Keratinocyte (primary cell): ENCODE results near the gene OPN4. TPM values are rescaled to one million over a fixed set of nuclear protein-coding genes. Genes with fewer than 3 reads are reported as not detected.

Experiments used
- DNase-seq: peaks from one replicate; pipeline ENCODE4 v3.0.0-alpha.2; 2011; ENCODE audit warnings: low read depth, missing footprints, low spot score
- FAIRE-seq: peaks from 2 replicates; lab custom pipeline; 2011; peaks lifted over from hg19 to GRCh38; lab: Jason Lieb, UNC
- H2AFZ ChIP-seq: 2 replicates; pipeline ENCODE4 v1.6.0; 2012; ENCODE audit warnings: low read length, control low read depth, inconsistent platforms; ENCODE audit not compliant: control insufficient read depth
- H3K27ac ChIP-seq: 2 replicates; pipeline ENCODE4 v1.5.1; 2011; ENCODE audit warnings: low read length; ENCODE audit not compliant: control insufficient read depth, insufficient read depth
- H3K27me3 ChIP-seq: 3 replicates; pipeline ENCODE4 v1.6.0; 2011; ENCODE audit warnings: low read length; ENCODE audit not compliant: control insufficient read depth, insufficient read depth; ENCODE audit errors: extremely low read depth
- H3K36me3 ChIP-seq, 2 experiments: 2 replicates in 1 of 2; 3 replicates in 1 of 2; pipeline ENCODE4 v1.5.1; 2011; ENCODE audit warnings: low read length in 2 of 2, mild to moderate bottlenecking in 1 of 2; ENCODE audit not compliant: control insufficient read depth in 2 of 2, insufficient read depth in 2 of 2; ENCODE audit errors: extremely low read depth in 1 of 2
- H3K4me1 ChIP-seq: 3 replicates; pipeline ENCODE4 v1.5.1; 2011; ENCODE audit warnings: low read length; ENCODE audit not compliant: control insufficient read depth, insufficient read depth; ENCODE audit errors: extremely low read depth
- H3K4me2 ChIP-seq: 3 replicates; pipeline ENCODE4 v1.6.0; 2011; ENCODE audit warnings: low read depth, low read length; ENCODE audit not compliant: control insufficient read depth, insufficient read depth; ENCODE audit errors: extremely low read depth
- H3K4me3 ChIP-seq, 3 experiments: fragments of 200-600 bp in 1 of 3; sonication (generic) in 1 of 3; 2 replicates in 2 of 3; 3 replicates in 1 of 3; pipeline ENCODE4 v1.5.1; 2011 to 2016; ENCODE audit warnings: low read length in 3 of 3, mild to moderate bottlenecking in 3 of 3, control low read depth in 2 of 3, inconsistent platforms in 1 of 3, low read depth in 1 of 3, mixed read lengths in 1 of 3, mixed run types in 1 of 3, moderate library complexity in 1 of 3; ENCODE audit not compliant: control insufficient read depth in 2 of 3, insufficient read depth in 2 of 3; ENCODE audit errors: extremely low read depth in 1 of 3
- H3K79me2 ChIP-seq: 2 replicates; pipeline ENCODE4 v1.6.0; 2012; ENCODE audit warnings: low read length; ENCODE audit not compliant: control insufficient read depth, insufficient read depth
- H3K9ac ChIP-seq: 3 replicates; pipeline ENCODE4 v1.6.0; 2011; ENCODE audit warnings: low read length; ENCODE audit not compliant: control insufficient read depth, insufficient read depth; ENCODE audit errors: extremely low read depth
- H3K9me1 ChIP-seq: 3 replicates; pipeline ENCODE4 v1.6.0; 2011; ENCODE audit warnings: low read length; ENCODE audit not compliant: control insufficient read depth, insufficient read depth; ENCODE audit errors: extremely low read depth
- H3K9me3 ChIP-seq: 2 replicates; pipeline ENCODE4 v1.5.1; 2012; ENCODE audit warnings: low read depth, low read length; ENCODE audit not compliant: control insufficient read depth
- H4K20me1 ChIP-seq: 3 replicates; pipeline ENCODE4 v1.6.0; 2011; ENCODE audit warnings: low read length; ENCODE audit not compliant: control insufficient read depth, insufficient read depth; ENCODE audit errors: extremely low read depth
- CTCF ChIP-seq, 3 experiments: IDR thresholded peaks in 1 of 3; conservative IDR thresholded peaks in 1 of 3; optimal IDR thresholded peaks in 1 of 3; 2 replicates in 2 of 3; 3 replicates in 1 of 3; pipeline versions ENCODE3 to v1.5.1; 2011; ENCODE audit warnings: low read length in 3 of 3, mild to moderate bottlenecking in 3 of 3, moderate library complexity in 2 of 3, control low read depth in 1 of 3, inconsistent platforms in 1 of 3; ENCODE audit not compliant: insufficient read depth in 2 of 3; ENCODE audit errors: extremely low read depth in 1 of 3
- EZH2 ChIP-seq: IDR thresholded peaks from one replicate; pipeline ENCODE4 v1.6.1; 2012; ENCODE audit warnings: inconsistent platforms, mild to moderate bottlenecking, low read length, moderate library complexity
- dilution Hi-C: fragments of 300-500 bp; cut with MboI; formaldehyde crosslinking; loops from one replicate; pipeline ENCODE4 v1.7.0; 2020; ENCODE audit warnings: low sequenced_read_pairs; ENCODE audit not compliant: extremely low pct_ligation_motif_present
- polyA plus RNA-seq, 5 experiments: library from polyadenylated mRNA; depleted of rRNA in 3 of 5; stranded (reverse) in 3 of 5; stranded (forward) in 1 of 5; unstranded in 1 of 5; fragments of >200 nt; gene quantifications; 1 replicate in 1 of 5; 2 replicates in 3 of 5; 3 replicates in 1 of 5; pipeline versions ENCODE4 v1.2.1 to v1.2.3, GENCODE V29; 2011 to 2012; ENCODE audit warnings: missing spikeins in 2 of 5, low read depth in 1 of 5, low replicate concordance in 1 of 5

Gene OPN4
- polyA plus RNA-seq, 1 donor (not counting 4 experiments of a cell fraction or from before 2014, with no cell fraction given): not detected

GRCh38 chr10:86685416-86685815 is 31.1 kb downstream of the OPN4 start:
- TF ChIP-seq CTCF (optimal IDR thresholded peaks at IDR 0.05 in 1 of 3, IDR thresholded peaks at IDR 0.05 in 1 of 3, conservative IDR thresholded peaks at IDR 0.05 in 1 of 3; ENCODE audit: extremely low read depth in 1 of 3, insufficient read depth in 2 of 3, low read length in 3 of 3): no peak
- TF ChIP-seq EZH2: no peak
- H3K4me3 ChIP-seq: no peak overlapping the region
- DNase-seq (no peak), FAIRE-seq (no peak)
- H3K9me1 ChIP-seq: no peaks in the 10 kb centered on the region
- peaks cover 27% of the 10 kb centered on the region for H3K27me3 ChIP-seq
- H3K27ac ChIP-seq: no peak overlapping the region
- dilution Hi-C loops: no loop called here
- no peaks in the 10 kb centered on the region for H3K36me3 ChIP-seq
- H3K4me1 ChIP-seq: no peaks in the 10 kb centered on the region
- no peak overlapping the region for H2AFZ ChIP-seq
- H4K20me1 ChIP-seq: no peaks in the 10 kb centered on the region
- no peak overlapping the region for H3K9ac ChIP-seq
- no peaks in the 10 kb centered on the region for H3K79me2 ChIP-seq
- H3K9me3 ChIP-seq: no peaks in the 10 kb centered on the region
- H3K4me2 ChIP-seq: no peak overlapping the region

- Histone ChIP-seq H3K4me2 (no peak overlapping the region), H3K4me3 (no peak overlapping the region), H3K4me1 (no peaks in the 10 kb centered on the region), H3K36me3 (no peaks in the 10 kb centered on the region), H3K9me3 (no peaks in the 10 kb centered on the region), H3K27ac (no peak overlapping the region), H3K27me3 (peaks cover 31% of the 10 kb centered on the region), H2AFZ (no peak overlapping the region), H3K9ac (no peak overlapping the region), H3K79me2 (no peaks in the 10 kb centered on the region), H4K20me1 (no peaks in the 10 kb centered on the region), H3K9me1 (no peaks in the 10 kb centered on the region)
- DNase-seq (no peak), FAIRE-seq (no peak)
- dilution Hi-C loops: no loop called here
- TF ChIP-seq CTCF (optimal IDR thresholded peaks at IDR 0.05 in 1 of 3, IDR thresholded peaks at IDR 0.05 in 1 of 3, conservative IDR thresholded peaks at IDR 0.05 in 1 of 3; ENCODE audit: extremely low read depth in 1 of 3, insufficient read depth in 2 of 3, low read length in 3 of 3) (no peak), EZH2 (no peak)
Observed at GRCh38 chr10:86685893-86686632, 31.7 kb downstream of the OPN4 start.
